SW480 (cell line): Measurements from ENCODE around the gene CNIH4.
"Not testable (repeated sequence)": the region's sequence is repeated elsewhere in the genome, so short reads cannot be mapped to it uniquely, and the experiment has no call there.

Source experiments
- DNase-seq: peaks from one replicate; pipeline ENCODE4 v3.0.0-alpha.2; 2016; ENCODE audit warnings: low spot score

CNIH4 gene

DNA sequence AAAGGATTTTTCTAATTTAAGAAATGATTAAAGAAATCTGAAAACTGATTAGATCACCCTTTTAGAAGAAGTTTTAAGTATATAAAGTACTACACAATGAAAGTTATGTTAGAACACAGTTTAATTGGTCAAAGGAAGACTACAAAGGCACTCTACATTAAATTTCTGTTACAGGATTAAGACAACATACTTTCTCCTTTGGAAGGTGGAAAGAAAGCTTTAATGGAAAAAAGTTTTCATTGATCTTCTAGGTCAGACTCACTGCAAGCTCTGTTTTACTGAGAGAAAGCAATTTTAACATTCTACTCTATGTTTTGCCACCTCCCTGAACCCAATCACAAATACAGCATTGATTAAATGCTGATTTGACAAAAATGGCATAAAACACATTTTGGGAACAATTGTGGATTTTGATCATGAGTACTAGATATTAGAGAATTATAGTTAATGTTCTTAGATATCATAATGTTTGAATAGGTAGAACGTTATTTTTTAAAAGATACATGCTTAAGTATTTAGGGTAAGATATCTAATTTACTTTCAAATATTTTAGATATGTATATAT is 45.9 kb downstream of the CNIH4 start:
- DNase-seq: no peak

DNA sequence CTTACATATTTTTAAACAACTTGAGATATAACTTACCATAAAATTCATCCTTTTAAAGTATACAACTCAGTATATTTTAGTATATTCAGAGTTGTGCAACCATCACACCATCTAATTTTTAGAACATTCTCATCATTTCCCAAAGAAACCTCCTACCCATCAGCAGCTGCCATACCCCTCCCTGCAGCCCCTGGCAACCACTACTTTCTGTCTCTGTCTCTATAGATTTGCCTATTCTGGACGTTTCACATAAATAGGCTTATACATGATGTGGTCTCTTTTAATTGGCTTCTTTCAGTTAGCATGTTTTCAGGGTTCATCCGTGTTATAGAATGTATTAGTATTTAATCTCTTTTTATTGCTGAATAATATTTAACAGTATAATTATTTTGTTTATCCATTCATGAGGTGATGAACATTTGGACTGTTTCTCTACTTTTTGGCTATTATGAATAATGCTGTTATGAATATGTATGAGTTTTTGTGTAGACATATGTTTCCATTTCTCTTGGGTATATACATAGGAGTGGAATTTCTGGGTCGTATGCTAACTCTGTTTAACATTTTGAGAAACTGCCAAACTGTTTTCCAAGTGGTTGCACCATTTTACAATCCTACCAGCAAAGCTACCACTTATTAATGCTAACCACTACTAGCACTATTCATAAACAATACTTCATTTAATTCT is 48.4 kb downstream of the CNIH4 start:
- DNase-seq: no peak

DNA sequence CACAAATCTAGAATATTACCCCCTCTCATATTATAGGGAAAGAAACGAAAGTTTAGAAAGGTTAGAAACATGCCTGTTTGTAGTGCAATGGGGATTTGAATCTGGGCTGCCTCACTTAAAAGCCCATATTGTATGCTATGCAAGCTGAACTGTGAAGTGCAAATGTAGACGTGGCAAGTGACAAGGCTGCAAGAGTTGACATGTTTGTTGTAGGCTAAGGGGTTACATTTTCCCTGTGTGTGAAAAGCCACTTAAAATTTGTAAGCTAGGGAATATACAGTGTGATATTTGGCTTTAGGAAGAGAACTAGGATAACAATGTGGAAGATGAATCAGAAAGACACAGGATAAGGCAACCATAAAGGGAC is 48.9 kb downstream of the CNIH4 start:
- no peak for DNase-seq

DNA sequence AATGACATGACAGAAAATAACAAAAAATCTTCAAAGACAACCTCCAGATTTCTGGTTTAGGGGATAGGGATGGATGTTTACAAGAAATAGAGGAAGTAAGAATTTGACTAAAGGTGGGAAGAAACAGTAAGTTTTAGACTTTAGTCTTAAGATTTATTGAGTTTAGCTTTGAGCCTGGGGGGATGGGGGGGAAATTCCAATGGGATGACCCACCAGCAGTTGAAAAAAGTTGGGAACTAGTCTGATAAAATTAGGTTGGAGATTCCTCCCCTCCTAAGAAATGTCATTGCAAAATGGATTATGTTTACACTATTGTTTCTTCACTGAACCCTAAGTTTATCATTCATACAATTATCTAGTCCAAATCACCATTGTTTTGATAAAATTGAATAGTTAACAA is 49.5 kb downstream of the CNIH4 start:
- no peak for DNase-seq

DNA sequence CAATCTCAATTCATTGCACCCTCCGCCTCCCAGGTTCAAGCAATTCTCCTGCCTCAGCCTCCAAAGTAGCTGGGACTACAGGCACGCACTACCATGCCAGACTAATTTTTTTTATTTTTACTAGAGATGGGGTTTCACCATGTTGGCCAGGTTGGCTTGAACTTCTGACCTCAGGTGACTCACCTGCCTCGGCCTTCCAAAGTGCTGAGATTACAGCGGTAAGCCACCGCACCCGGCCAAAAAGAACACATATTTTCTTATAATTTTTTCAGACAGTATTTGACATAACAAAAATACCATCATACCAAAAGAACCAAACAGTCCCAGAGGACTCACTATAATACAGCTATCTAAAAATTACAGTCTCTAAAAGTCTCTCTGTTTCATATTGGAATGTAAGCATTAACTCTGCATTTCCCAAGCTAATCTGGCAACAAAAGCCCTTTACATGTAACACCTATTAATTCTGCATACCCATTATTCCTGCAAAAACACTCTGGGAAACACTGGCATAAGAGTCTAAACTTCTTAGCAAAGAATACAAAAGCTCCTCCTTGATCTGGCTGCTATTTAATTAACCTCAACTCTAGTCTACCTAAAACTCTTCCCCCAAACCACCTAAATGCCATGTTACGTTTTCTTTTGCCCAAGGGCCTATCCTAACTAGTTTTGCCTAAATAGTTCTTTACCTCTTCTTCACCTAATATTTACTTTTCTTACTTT is 51.1 kb downstream of the CNIH4 start:
- DNase-seq: peak; percentile 8

DNA sequence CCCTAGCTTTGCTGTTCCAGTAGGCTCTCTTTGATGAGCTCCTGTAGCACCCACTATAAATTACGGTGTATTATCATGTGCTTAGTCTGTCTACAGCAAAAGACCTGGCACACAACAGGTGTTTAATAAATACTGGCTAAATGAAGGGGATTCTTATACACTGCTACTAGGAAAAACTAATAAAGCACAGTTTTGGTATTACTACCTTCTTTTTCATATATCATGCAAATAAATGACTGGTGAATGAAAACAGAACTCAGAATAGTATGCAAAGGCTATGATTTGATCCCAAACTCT is 51.6 kb downstream of the CNIH4 start:
- no peak for DNase-seq

DNA sequence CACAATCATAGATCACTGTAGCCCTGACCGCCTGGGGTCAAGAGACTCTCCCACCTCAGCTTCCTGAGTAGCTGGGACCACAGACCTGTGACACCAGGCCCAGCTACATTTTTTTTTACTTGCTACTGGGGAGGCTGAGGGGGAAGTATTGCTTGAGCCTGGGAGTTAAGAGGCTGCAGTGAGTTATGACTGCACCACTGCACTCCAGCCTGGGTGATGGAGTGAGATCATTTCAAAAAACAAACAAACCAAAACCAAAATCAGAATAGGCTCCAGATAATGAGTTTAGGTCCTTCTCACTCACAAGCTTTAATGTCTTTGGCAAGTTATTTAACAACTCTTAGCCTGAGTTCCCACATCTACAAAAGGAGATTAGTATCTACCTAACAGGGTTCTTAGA is 55.1 kb downstream of the CNIH4 start:
- no peak for DNase-seq

DNA sequence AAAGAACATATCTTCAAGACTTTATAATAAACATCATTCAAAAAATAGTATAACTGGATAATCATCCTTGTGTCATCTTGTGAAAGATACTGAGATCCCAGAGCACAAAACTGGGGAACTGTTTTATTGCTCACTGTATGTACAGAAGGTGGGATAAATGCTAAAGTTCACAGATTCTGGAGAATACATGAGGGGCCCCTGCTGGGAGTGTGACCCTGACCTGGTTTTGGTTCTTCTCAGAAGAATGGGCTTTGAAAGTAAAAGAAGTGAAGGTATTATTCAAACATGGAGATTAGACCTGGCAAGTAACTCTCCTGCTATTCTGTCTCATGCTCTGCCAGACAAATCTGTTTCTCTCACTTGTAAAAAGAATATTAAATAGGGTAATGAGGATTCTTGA is 63.4 kb downstream of the CNIH4 start:
- no peak for DNase-seq

DNA sequence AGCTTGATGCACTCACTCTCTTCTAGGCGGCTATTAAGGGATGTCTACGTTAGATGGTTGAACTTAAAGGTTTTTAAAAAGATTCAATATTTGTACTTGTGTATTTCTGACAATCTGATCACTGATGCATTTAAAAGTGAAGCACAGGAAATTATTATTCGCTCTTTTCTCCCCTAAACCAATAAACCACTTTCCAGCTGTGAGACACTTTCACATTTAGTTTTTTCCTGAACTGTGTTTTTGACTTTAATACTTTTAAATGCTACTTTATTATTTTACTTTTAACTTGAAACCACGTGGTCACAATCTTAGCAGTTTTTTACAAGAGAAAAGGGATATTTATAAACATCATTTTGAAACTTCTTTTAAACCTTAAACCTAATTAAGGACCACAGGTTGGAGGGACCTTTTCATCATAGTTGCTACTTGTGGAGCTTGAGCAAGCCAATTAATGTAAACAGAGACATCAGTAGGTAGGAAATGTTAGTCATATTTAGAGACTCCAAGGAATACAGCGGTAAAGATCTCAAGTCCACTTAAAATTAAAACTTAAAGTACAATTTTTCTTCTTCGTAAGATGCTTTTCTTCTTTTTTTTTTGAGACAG is 68.7 kb downstream of the CNIH4 start:
- DNase-seq: no peak

DNA sequence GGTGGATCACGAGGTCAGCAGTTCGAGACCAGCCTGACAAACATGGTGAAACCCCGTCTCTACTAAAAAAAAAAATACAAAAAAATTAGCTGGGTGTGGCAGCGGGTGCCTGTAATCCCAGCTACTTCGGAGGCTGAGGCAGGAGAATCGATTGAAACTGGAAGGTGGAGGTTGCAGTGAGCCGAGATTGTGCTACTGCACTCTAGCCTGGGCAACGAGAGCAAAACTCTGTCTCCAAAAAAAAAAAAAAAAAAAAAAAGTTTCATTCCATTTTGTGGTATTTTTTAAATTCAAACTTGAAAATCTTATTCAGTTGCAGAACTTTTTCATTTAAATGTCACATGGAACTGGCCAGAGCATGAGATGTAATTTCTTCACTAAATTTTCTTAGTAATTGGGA is 70.2 kb downstream of the CNIH4 start:
- DNase-seq: not testable (repeated sequence)

DNA sequence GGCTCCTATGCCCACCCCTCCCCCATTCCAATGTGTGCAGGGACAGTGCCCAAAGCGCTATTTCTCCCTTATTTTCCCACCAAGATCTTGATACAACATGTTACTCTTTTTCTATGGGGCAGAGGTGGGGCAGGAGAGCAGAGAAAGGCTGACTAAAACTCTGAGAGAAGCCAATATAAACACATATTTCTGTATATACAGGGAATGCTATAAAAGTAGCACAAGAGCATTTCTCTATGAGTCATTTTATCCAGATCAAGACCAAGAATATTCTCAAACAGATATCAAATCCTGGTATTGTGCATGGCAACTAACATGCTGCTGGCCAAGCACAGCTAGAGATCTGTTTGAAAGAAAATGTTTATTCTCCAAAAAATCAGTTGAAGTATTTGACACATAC is 70.7 kb downstream of the CNIH4 start:
- DNase-seq: no peak

DNA sequence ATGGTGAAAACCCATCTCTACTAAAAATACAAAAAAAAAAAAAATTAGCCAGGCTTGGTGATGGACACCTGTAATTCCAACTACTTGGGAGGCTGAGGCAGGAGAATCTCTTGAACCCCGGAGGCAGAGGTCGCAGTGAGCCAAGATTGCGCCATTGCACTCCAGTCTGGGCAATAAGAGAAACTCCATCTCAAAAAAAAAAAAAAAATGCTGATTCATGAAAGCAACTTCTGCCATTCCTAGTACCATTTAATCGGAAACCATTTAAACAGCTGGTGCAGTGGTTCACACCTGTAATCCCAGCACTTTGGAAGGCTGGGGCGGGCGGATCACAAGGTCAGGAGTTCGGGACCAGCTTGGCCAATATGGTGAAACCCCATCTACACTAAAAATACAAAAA is 72.0 kb downstream of the CNIH4 start:
- DNase-seq: not testable (repeated sequence)
